Ishikawa (cell line): Measurements from ENCODE around the gene RPL31.

Experiments used
- CEBPB ChIP-seq: IDR thresholded peaks from 2 replicates; pipeline ENCODE4 v1.6.1; 2012
- CREB1 ChIP-seq: IDR thresholded peaks from 2 replicates; pipeline ENCODE4 v1.6.1; 2012; ENCODE audit warnings: low read depth
- EGR1 ChIP-seq: IDR thresholded peaks from 2 replicates; pipeline ENCODE4 v1.6.1; 2012
- EP300 ChIP-seq: IDR thresholded peaks from 2 replicates; pipeline ENCODE4 v1.6.1; 2012; ENCODE audit warnings: borderline replicate concordance
- FOXM1 ChIP-seq: IDR thresholded peaks from 2 replicates; pipeline ENCODE4 v1.6.1; 2012; ENCODE audit warnings: low read depth, borderline replicate concordance
- MAX ChIP-seq: IDR thresholded peaks from 2 replicates; pipeline ENCODE4 v1.6.1; 2012
- NFIC ChIP-seq: IDR thresholded peaks from 2 replicates; pipeline ENCODE4 v1.6.1; 2012
- RAD21 ChIP-seq: IDR thresholded peaks from 2 replicates; pipeline ENCODE4 v1.6.1; 2012; ENCODE audit warnings: low read depth
- REST ChIP-seq: IDR thresholded peaks from 2 replicates; pipeline ENCODE4 v1.6.1; 2012; ENCODE audit warnings: low read depth, mild to moderate bottlenecking
- TAF1 ChIP-seq: IDR thresholded peaks from 2 replicates; pipeline ENCODE4 v1.6.1; 2012; ENCODE audit warnings: low read depth, mild to moderate bottlenecking
- TCF12 ChIP-seq: IDR thresholded peaks from 2 replicates; pipeline ENCODE4 v1.6.1; 2012; ENCODE audit warnings: low read depth
- TEAD4 ChIP-seq: IDR thresholded peaks from 2 replicates; pipeline ENCODE4 v1.6.1; 2012
- USF1 ChIP-seq: IDR thresholded peaks from 2 replicates; pipeline ENCODE4 v1.6.1; 2012
- YY1 ChIP-seq: IDR thresholded peaks from 2 replicates; pipeline ENCODE4 v1.6.1; 2012; ENCODE audit warnings: low read depth
- ZBTB7A ChIP-seq: IDR thresholded peaks from 2 replicates; pipeline ENCODE4 v1.6.1; 2012; ENCODE audit warnings: low read depth

Gene RPL31

GRCh38 chr2:101025561-101025960 is 23.5 kb downstream of the RPL31 start:
- no peak for TF ChIP-seq CREB1
- no peak for TF ChIP-seq MAX
- no peak for TF ChIP-seq REST
- TF ChIP-seq TEAD4 = no peak
- TF ChIP-seq EGR1 = no peak
- TF ChIP-seq USF1 = no peak
- no peak for TF ChIP-seq RAD21
- TF ChIP-seq TAF1 = no peak
- no peak for TF ChIP-seq FOXM1
- TF ChIP-seq NFIC = no peak
- no peak for TF ChIP-seq CEBPB
- no peak for TF ChIP-seq YY1
- TF ChIP-seq ZBTB7A = no peak

- TF ChIP-seq EP300 (no peak), REST (no peak), CREB1 (no peak), USF1 (no peak), YY1 (no peak), TCF12 (no peak), MAX (no peak), CEBPB (no peak), TAF1 (no peak), EGR1 (no peak), RAD21 (no peak), FOXM1 (no peak), NFIC (no peak), TEAD4 (no peak), ZBTB7A (no peak)
These were observed 24.2 kb downstream of the RPL31 start for GRCh38 chr2:101026253-101026701.

GRCh38 chr2:101026923-101027469 is 24.9 kb downstream of the RPL31 start:
- TF ChIP-seq RAD21 (no peak), CEBPB (no peak), TEAD4 (no peak), USF1 (no peak), EP300 (no peak), TAF1 (no peak), TCF12 (no peak), ZBTB7A (no peak), YY1 (no peak), REST (no peak), CREB1 (no peak), NFIC (no peak), MAX (no peak), EGR1 (no peak), FOXM1 (no peak)

- TF ChIP-seq REST (no peak), MAX (no peak), NFIC (no peak), RAD21 (no peak), EP300 (no peak), EGR1 (no peak), CEBPB (no peak), USF1 (no peak), CREB1 (no peak), FOXM1 (no peak), TEAD4 (no peak), TAF1 (no peak), YY1 (no peak), ZBTB7A (no peak), TCF12 (no peak)
These were observed 25.8 kb downstream of the RPL31 start for GRCh38 chr2:101027852-101028251.
